Tibial nerve (tissue), 4 donors: ENCODE results near the gene FBLN7. TPM values are rescaled to one million over a fixed set of nuclear protein-coding genes. Genes with fewer than 3 reads are reported as not detected.

Experiments
- DNase-seq, 2 donors: peaks; one replicate each; pipeline ENCODE4 v3.0.0-alpha.2; 2019; ENCODE audit warnings: low spot score in 2 of 2
- H3K27ac ChIP-seq, 4 donors: fragments of 200-600 bp; sonication (generic) in 3 of 4; one replicate each; pipeline ENCODE4 v1.5.1; 2017 to 2019; ENCODE audit warnings: mild to moderate bottlenecking in 1 of 4
- H3K27me3 ChIP-seq, 2 donors: fragments of 200-600 bp; sonication (generic) in 1 of 2; one replicate each; pipeline versions ENCODE4 v1.5.1 to v1.6.0; 2017 to 2019
- H3K36me3 ChIP-seq, 3 donors: fragments of 200-600 bp; sonication (generic); one replicate each; pipeline ENCODE4 v1.5.1; 2018 to 2019
- H3K4me1 ChIP-seq, 4 donors: fragments of 200-600 bp; sonication (generic) in 3 of 4; one replicate each; pipeline ENCODE4 v1.5.1; 2017 to 2019
- H3K4me3 ChIP-seq, 4 donors: fragments of 200-600 bp; sonication (generic) in 3 of 4; one replicate each; pipeline ENCODE4 v1.5.1; 2017 to 2019; ENCODE audit warnings: mild to moderate bottlenecking in 1 of 4, moderate library complexity in 1 of 4
- H3K9me3 ChIP-seq, 4 donors: fragments of 200-600 bp; sonication (generic) in 3 of 4; one replicate each; pipeline ENCODE4 v1.5.1; 2017 to 2019
- CTCF ChIP-seq, 5 experiments: fragments of 200-600 bp in 3 of 5; fragments of 450-650 bp in 2 of 5; sonication (generic) in 3 of 5; IDR thresholded peaks; one replicate each; pipeline ENCODE4 v1.5.1; 2016 to 2019; ENCODE audit warnings: antibody characterized with exemption in 5 of 5, mild to moderate bottlenecking in 3 of 5, moderate library complexity in 2 of 5
- EP300 ChIP-seq, 2 donors: sonication (generic); formaldehyde crosslinking; IDR thresholded peaks; one replicate each; pipeline ENCODE4 v1.6.1; 2017; ENCODE audit warnings: antibody characterized with exemption in 2 of 2, mild to moderate bottlenecking in 1 of 2
- POLR2A ChIP-seq, 2 donors: fragments of 450-650 bp; IDR thresholded peaks; one replicate each; pipeline ENCODE4 v1.6.1; 2017; ENCODE audit warnings: antibody characterized with exemption in 2 of 2, mild to moderate bottlenecking in 2 of 2, moderate library complexity in 2 of 2
- WGBS, 2 donors: methylation state at CpG; one replicate each; pipeline ENCODE4 v1.1.5; 2018; 5-methylcytosine and 5-hydroxymethylcytosine counted together
- total RNA-seq, 4 donors: library from RNA; depleted of rRNA; stranded (reverse); fragments of >200 nt; gene quantifications; one replicate each; pipeline ENCODE4 v1.1.0, GENCODE V29; 2016

The FBLN7 gene
- total RNA-seq, 4 donors from 2014 or later: 0.60 to 3.9 (median 2.6) TPM

- 50 to 53% methylated on average over 15 to 21 of the region's 21 CpGs for WGBS, 2 donors
- H3K36me3 ChIP-seq: no peaks in the 10 kb centered on the region
- no peaks in the 10 kb centered on the region for H3K4me1 ChIP-seq
- no peak for DNase-seq
- no peak overlapping the region for H3K4me3 ChIP-seq
- no peaks in the 10 kb centered on the region for H3K27me3 ChIP-seq
- no peak overlapping the region for H3K27ac ChIP-seq
- TF ChIP-seq EP300 (IDR thresholded peaks at IDR 0.05): no peak
- TF ChIP-seq CTCF (IDR thresholded peaks at IDR 0.05): no peak
- no peak for TF ChIP-seq POLR2A (IDR thresholded peaks at IDR 0.05)
- no peaks in the 10 kb centered on the region for H3K9me3 ChIP-seq
Measured at GRCh38 chr2:112156152-112156986, 18.2 kb downstream of the FBLN7 start.

GRCh38 chr2:112157472-112157871 lies 19.3 kb downstream of the FBLN7 start:
- no peak for DNase-seq
- no peaks in the 10 kb centered on the region for H3K9me3 ChIP-seq
- H3K27ac ChIP-seq: no peak overlapping the region
- TF ChIP-seq EP300 (IDR thresholded peaks at IDR 0.05) (no peak), POLR2A (IDR thresholded peaks at IDR 0.05) (no peak), CTCF (IDR thresholded peaks at IDR 0.05) (no peak)
- H3K36me3 ChIP-seq: no peaks in the 10 kb centered on the region
- 51 to 78% methylated on average over 3 of the region's 3 CpGs for WGBS, 2 donors
- no peak overlapping the region for H3K4me3 ChIP-seq
- H3K27me3 ChIP-seq: no peaks in the 10 kb centered on the region
- no peaks in the 10 kb centered on the region for H3K4me1 ChIP-seq

DNA sequence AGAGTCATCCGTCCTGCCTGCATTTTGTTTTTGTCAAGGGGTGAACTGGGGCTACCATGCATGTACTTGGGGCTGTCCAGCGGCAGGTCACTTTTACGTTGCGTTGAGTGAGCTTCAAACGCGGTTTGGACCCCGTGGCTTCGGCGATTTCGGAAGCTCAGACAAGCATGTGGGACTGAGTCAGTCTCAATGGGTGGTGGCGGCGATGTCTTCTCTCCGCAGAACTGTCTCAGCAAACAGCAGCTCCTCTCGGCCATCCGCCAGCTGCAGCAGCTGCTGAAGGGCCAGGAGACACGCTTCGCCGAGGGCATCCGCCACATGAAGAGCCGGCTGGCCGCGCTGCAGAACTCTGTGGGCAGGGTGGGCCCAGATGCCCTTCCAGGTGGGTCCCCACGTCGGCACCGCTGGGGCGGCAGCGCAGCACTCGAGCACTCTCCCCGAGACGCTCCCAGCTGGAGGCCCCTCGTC lies 21.3 kb downstream of the FBLN7 start:
- no peak for DNase-seq
- H3K4me3 ChIP-seq: no peak overlapping the region
- no peaks in the 10 kb centered on the region for H3K27me3 ChIP-seq
- no peaks in the 10 kb centered on the region for H3K9me3 ChIP-seq
- WGBS, 2 donors: 96 to 97% methylated on average over 31 of the region's 31 CpGs
- no peak overlapping the region for H3K27ac ChIP-seq
- no peaks in the 10 kb centered on the region for H3K4me1 ChIP-seq
- TF ChIP-seq CTCF (IDR thresholded peaks at IDR 0.05): no peak
- TF ChIP-seq EP300 (IDR thresholded peaks at IDR 0.05): no peak
- TF ChIP-seq POLR2A (IDR thresholded peaks at IDR 0.05): no peak
- no peaks in the 10 kb centered on the region for H3K36me3 ChIP-seq

DNA sequence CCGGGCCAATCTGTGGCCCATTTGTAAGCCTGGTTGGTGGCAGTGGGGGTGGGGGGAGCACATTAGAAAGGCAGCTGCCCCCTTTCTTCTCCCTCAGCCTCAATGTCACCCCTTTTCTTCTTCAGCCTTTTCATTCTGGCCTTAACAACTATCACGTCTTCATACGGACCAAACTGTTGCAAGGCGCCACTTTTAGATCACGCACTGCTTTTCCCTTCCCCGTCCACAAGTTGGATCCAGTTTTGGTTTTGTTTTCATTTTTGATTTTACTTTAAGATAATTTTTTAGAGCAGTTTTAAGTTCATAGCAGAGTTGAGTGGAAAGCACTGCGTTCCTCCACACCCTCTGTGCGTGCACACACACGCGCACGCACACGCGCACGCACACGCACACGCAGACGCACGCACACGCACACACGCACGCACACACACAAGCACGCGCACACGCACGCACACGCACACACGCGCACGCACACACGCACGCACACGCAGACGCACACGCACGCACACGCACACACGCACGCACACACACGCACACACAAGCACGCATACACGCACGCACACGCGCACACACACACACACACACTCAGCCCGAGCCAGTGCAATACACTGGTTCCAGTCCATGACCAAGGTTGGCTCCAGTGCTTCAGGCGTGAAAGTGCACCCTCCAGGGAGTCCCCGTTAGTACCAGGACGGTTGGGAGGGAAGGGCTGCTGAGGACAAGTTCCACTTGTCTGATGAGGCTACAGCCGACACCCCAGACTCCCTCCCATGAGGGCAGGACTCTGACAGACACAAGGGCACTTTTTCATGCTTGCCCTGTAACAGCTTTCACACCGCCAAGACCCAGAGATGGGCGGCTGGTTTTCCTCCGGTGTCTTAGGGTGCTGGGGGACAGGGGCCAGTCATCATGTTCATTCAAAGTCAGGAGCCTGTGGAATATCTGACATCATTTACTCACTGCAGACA lies 22.4 kb downstream of the FBLN7 start:
- TF ChIP-seq POLR2A (IDR thresholded peaks at IDR 0.05) (no peak), CTCF (IDR thresholded peaks at IDR 0.05) (no peak), EP300 (IDR thresholded peaks at IDR 0.05) (no peak)
- H3K9me3 ChIP-seq: no peaks in the 10 kb centered on the region
- 76 to 81% methylated on average over 50 to 51 of the region's 52 CpGs for WGBS, 2 donors
- H3K27ac ChIP-seq: no peak overlapping the region
- H3K4me1 ChIP-seq: no peaks in the 10 kb centered on the region
- no peaks in the 10 kb centered on the region for H3K36me3 ChIP-seq
- no peak for DNase-seq
- no peaks in the 10 kb centered on the region for H3K27me3 ChIP-seq
- H3K4me3 ChIP-seq: no peak overlapping the region
